ENCODE measurements around the gene BPTF.
"Not testable (repeated sequence)": the region's sequence is repeated elsewhere in the genome, so short reads cannot be mapped to it uniquely, and the experiment has no call there.

Gene BPTF

DNA sequence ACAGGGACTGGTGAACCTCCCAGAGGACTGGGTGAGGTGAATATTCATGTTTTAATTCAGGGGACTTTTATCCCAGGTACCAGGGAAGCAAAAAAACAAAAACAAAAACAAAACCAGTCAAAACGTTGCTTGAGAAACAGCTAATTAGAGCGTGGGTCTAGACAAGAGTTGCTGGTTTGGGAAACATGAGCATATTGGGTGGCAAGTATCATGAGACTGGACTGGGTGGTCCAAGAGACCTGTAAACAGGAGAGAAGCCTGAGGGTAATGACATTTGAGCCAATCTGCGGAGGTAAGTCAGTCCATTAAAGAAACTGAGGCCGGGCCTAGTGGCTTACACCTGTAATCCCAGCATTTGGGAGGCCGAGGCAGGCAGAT lies 11.5 kb upstream of the BPTF start (continued):
- no peak for TF ChIP-seq ZNF660 (tag by site-specific recombination; IDR thresholded peaks at IDR 0.05)

- H3K4me1 ChIP-seq (ENCODE audit: control insufficient read depth, insufficient read depth, low read length): no peaks in the 10 kb centered on the region
These were observed 6.9 kb upstream of the BPTF start for GRCh38 chr17:67818110-67819002.

GRCh38 chr17:67819722-67820121 lies 5.6 kb upstream of the BPTF start:
- POLR2A ChIA-PET: interaction anchor here (0.5 kb wide), 1 partner anchor 36 kb away, joined by 3 read pairs; no protein-coding TSS in a partner anchor
- no peaks in the 10 kb centered on the region for H3K36me3 ChIP-seq (ENCODE audit: control insufficient read depth in 2 of 2, insufficient read depth in 1 of 2, low read length in 2 of 2)
- CTCF ChIA-PET: no interaction called here
- TF ChIP-seq ZNF585B (tag by site-specific recombination; IDR thresholded peaks at IDR 0.05) (no peak), ZNF133 (tag by site-specific recombination; IDR thresholded peaks at IDR 0.05) (0 out of 2 replicates have a peak, but pooled peaks have one; percentile 57)
- no peak overlapping the region for H3K27ac ChIP-seq (ENCODE audit: extremely low read depth, low read depth, low read length)
- H3K4me1 ChIP-seq (ENCODE audit: control insufficient read depth, insufficient read depth, low read length): no peaks in the 10 kb centered on the region
- no peak overlapping the region for H3K4me3 ChIP-seq (ENCODE audit: low read depth, low read length)
- H3K9me3 ChIP-seq (ENCODE audit: control insufficient read depth, insufficient read depth, low read depth, low read length): no peaks in the 10 kb centered on the region

More at GRCh38 chr17:67818110-67819002, 6.9 kb upstream of the BPTF start:
- Histone ChIP-seq H3K27ac (ENCODE audit: extremely low read depth, low read depth, low read length) (no peak overlapping the region), H3K36me3 (ENCODE audit: control insufficient read depth in 2 of 2, insufficient read depth in 1 of 2, low read length in 2 of 2) (no peaks in the 10 kb centered on the region), H3K4me3 (ENCODE audit: low read depth, low read length) (no peak overlapping the region), H3K9me3 (ENCODE audit: control insufficient read depth, insufficient read depth, low read depth, low read length) (no peaks in the 10 kb centered on the region)
- TF ChIP-seq SP7 (tag by site-specific recombination; IDR thresholded peaks at IDR 0.05) (no peak), ZNF600 (tag by site-specific recombination; IDR thresholded peaks at IDR 0.05) (0 out of 2 replicates have a peak, but pooled peaks have one; percentile 27), SCRT2 (tag by site-specific recombination; IDR thresholded peaks at IDR 0.05) (peak; percentile 30; the same call in 1 of the 2 replicates)
- ChIA-PET CTCF (interaction anchor here (0.6 to 0.9 kb wide), 3 partner anchors 19 to 61 kb away, joined by 3 to 4 read pairs (median 3); no protein-coding TSS in a partner anchor), POLR2A (interaction anchor here (0.7 kb wide), 1 partner anchor 579 kb away, joined by 3 read pairs; no protein-coding TSS in a partner anchor)

DNA sequence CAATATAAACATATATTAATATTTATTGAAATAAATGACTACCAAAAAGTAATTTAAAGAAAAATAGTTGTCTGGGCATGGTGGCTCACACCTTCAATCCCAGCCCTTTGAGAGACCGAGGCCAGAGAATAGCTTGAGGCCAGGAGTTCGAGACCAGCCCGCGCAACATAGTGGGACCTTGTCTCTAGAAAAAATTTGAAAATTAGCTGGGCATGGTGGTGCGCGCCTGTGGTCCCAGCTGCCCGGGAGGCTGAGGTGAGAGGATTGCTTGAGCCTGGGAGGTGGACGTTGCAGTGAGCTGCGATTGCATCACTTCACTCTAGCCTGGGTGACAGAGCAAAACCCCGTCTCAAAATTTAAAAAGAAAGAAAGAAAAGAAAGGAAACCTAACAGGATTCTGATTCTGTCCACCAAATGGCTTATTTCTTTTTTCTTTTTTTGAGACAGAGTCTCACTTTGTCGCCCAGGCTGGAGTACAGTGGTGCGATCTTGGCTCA lies 3.4 kb upstream of the BPTF start:
- H3K9me3 ChIP-seq (ENCODE audit: control insufficient read depth, insufficient read depth, low read depth, low read length): no peaks in the 10 kb centered on the region
- no peaks in the 10 kb centered on the region for H3K36me3 ChIP-seq (ENCODE audit: control insufficient read depth in 2 of 2, insufficient read depth in 1 of 2, low read length in 2 of 2)
- no peak overlapping the region for H3K27ac ChIP-seq (ENCODE audit: extremely low read depth, low read depth, low read length)
- TF ChIP-seq KLF1 (tag by site-specific recombination; IDR thresholded peaks at IDR 0.05): no peak
- no peak for TF ChIP-seq SCRT2 (tag by site-specific recombination; IDR thresholded peaks at IDR 0.05)
- H3K4me3 ChIP-seq (ENCODE audit: low read depth, low read length): no peak overlapping the region
- POLR2A ChIA-PET: no interaction called here
- CTCF ChIA-PET: interaction anchor here (1.1 kb wide), 1 partner anchor 21 kb away, joined by 6 read pairs; no protein-coding TSS in a partner anchor
- H3K4me1 ChIP-seq (ENCODE audit: control insufficient read depth, insufficient read depth, low read length): no peaks in the 10 kb centered on the region

- H3K36me3 ChIP-seq (ENCODE audit: control insufficient read depth in 2 of 2, insufficient read depth in 1 of 2, low read length in 2 of 2); H3K9me3 ChIP-seq (ENCODE audit: control insufficient read depth, insufficient read depth, low read depth, low read length): not testable (repeated sequence)
- H3K4me1 ChIP-seq (ENCODE audit: control insufficient read depth, insufficient read depth, low read length): peaks cover 18% of the 10 kb centered on the region
- peak overlapping the region; percentile 87 for H3K27ac ChIP-seq (ENCODE audit: extremely low read depth, low read depth, low read length)
- H3K4me3 ChIP-seq (ENCODE audit: low read depth, low read length): peak overlapping the region; percentile 72
- ChIA-PET POLR2A (interaction anchor here (1.4 to 1.6 kb wide), 2 partner anchors 23 to 26 kb away, joined by 7 to 10 read pairs; no protein-coding TSS in a partner anchor), CTCF (interaction anchor here (0.6 to 1.3 kb wide), 2 partner anchors 26 to 49 kb away, joined by 3 to 9 read pairs; no protein-coding TSS in a partner anchor)
- TF ChIP-seq ZBTB11 (tag by site-specific recombination; conservative IDR thresholded peaks at IDR 0.05; ENCODE audit: low read depth): peak; percentile 51; the same call in 1 of the 2 replicates
- TF ChIP-seq ZXDB (tag by site-specific recombination; IDR thresholded peaks at IDR 0.05): peak; percentile 26; the same call in 1 of the 2 replicates
- TF ChIP-seq ZNF398 (tag by site-specific recombination; IDR thresholded peaks at IDR 0.05): peak; percentile 84
- TF ChIP-seq YY2 (tag by site-specific recombination; IDR thresholded peaks at IDR 0.05): 0 out of 2 replicates have a peak, but pooled peaks have one; percentile 40
- TF ChIP-seq, protein P1, sequence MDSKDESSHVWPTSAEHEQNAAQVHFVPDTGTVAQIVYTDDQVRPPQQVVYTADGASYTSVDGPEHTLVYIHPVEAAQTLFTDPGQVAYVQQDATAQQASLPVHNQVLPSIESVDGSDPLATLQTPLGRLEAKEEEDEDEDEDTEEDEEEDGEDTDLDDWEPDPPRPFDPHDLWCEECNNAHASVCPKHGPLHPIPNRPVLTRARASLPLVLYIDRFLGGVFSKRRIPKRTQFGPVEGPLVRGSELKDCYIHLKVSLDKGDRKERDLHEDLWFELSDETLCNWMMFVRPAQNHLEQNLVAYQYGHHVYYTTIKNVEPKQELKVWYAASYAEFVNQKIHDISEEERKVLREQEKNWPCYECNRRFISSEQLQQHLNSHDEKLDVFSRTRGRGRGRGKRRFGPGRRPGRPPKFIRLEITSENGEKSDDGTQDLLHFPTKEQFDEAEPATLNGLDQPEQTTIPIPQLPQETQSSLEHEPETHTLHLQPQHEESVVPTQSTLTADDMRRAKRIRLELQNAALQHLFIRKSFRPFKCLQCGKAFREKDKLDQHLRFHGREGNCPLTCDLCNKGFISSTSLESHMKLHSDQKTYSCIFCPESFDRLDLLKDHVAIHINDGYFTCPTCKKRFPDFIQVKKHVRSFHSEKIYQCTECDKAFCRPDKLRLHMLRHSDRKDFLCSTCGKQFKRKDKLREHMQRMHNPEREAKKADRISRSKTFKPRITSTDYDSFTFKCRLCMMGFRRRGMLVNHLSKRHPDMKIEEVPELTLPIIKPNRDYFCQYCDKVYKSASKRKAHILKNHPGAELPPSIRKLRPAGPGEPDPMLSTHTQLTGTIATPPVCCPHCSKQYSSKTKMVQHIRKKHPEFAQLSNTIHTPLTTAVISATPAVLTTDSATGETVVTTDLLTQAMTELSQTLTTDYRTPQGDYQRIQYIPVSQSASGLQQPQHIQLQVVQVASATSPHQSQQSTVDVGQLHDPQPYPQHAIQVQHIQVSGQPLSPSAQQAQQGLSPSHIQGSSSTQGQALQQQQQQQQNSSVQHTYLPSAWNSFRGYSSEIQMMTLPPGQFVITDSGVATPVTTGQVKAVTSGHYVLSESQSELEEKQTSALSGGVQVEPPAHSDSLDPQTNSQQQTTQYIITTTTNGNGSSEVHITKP (tag by site-specific recombination; IDR thresholded peaks at IDR 0.05): peak; percentile 89
These were observed 611 bp downstream of the BPTF start for GRCh38 chr17:67825627-67826601.
